ENCODE measurements around the gene ACAN.

ACAN gene

GRCh38 chr15:88833731-88834100 is 30.5 kb downstream of the ACAN start:
- H3K4me3 ChIP-seq (replicated peaks; ENCODE audit: low read depth, low read length), result no peak overlapping the region
- H3K36me3 ChIP-seq (ENCODE audit: control insufficient read depth, insufficient read depth, low read length), result no peaks in the 10 kb centered on the region
- peaks cover 1% of the 10 kb centered on the region; the same call in 1 of the 2 replicates for H3K27me3 ChIP-seq (replicated peaks; ENCODE audit: control insufficient read depth, insufficient read depth, low read length)
- no peak for DNase-seq (ENCODE audit: extremely low read depth, insufficient read length)
- no peak for TF ChIP-seq CTCF (IDR thresholded peaks at IDR 0.05; ENCODE audit: insufficient read depth, low read length, poor library complexity, severe bottlenecking)

GRCh38 chr15:88834211-88834812 is 31.1 kb downstream of the ACAN start:
- Histone ChIP-seq H3K4me3 (replicated peaks; ENCODE audit: low read depth, low read length) (no peak overlapping the region), H3K36me3 (ENCODE audit: control insufficient read depth, insufficient read depth, low read length) (no peaks in the 10 kb centered on the region), H3K27me3 (replicated peaks; ENCODE audit: control insufficient read depth, insufficient read depth, low read length) (peaks cover 1% of the 10 kb centered on the region; the same call in 1 of the 2 replicates)
- DNase-seq (ENCODE audit: extremely low read depth, insufficient read length), result no peak
- peak; percentile 81 for TF ChIP-seq CTCF (IDR thresholded peaks at IDR 0.05; ENCODE audit: insufficient read depth, low read length, poor library complexity, severe bottlenecking)

GRCh38 chr15:88835119-88835518 is 31.9 kb downstream of the ACAN start:
- no peak for DNase-seq (ENCODE audit: extremely low read depth, insufficient read length)
- Histone ChIP-seq H3K36me3 (ENCODE audit: control insufficient read depth, insufficient read depth, low read length) (no peaks in the 10 kb centered on the region), H3K4me3 (replicated peaks; ENCODE audit: low read depth, low read length) (no peak overlapping the region), H3K27me3 (replicated peaks; ENCODE audit: control insufficient read depth, insufficient read depth, low read length) (peaks cover 1% of the 10 kb centered on the region; the same call in 1 of the 2 replicates)
- TF ChIP-seq CTCF (IDR thresholded peaks at IDR 0.05; ENCODE audit: insufficient read depth, low read length, poor library complexity, severe bottlenecking), result no peak

GRCh38 chr15:88835646-88836045 is 32.4 kb downstream of the ACAN start:
- Histone ChIP-seq H3K4me3 (replicated peaks; ENCODE audit: low read depth, low read length) (no peak overlapping the region), H3K27me3 (replicated peaks; ENCODE audit: control insufficient read depth, insufficient read depth, low read length) (peaks cover 1% of the 10 kb centered on the region; the same call in 1 of the 2 replicates), H3K36me3 (ENCODE audit: control insufficient read depth, insufficient read depth, low read length) (no peaks in the 10 kb centered on the region)
- TF ChIP-seq CTCF (IDR thresholded peaks at IDR 0.05; ENCODE audit: insufficient read depth, low read length, poor library complexity, severe bottlenecking), result no peak
- DNase-seq (ENCODE audit: extremely low read depth, insufficient read length), result no peak

GRCh38 chr15:88838667-88839066 is 35.4 kb downstream of the ACAN start:
- Histone ChIP-seq H3K36me3 (ENCODE audit: control insufficient read depth, insufficient read depth, low read length) (no peaks in the 10 kb centered on the region), H3K4me3 (replicated peaks; ENCODE audit: low read depth, low read length) (no peak overlapping the region), H3K27me3 (replicated peaks; ENCODE audit: control insufficient read depth, insufficient read depth, low read length) (peaks cover 1% of the 10 kb centered on the region; the same call in 1 of the 2 replicates)
- no peak for DNase-seq (ENCODE audit: extremely low read depth, insufficient read length)
- TF ChIP-seq CTCF (IDR thresholded peaks at IDR 0.05; ENCODE audit: insufficient read depth, low read length, poor library complexity, severe bottlenecking), result no peak

GRCh38 chr15:88839146-88839545 is 35.9 kb downstream of the ACAN start:
- no peak for TF ChIP-seq CTCF (IDR thresholded peaks at IDR 0.05; ENCODE audit: insufficient read depth, low read length, poor library complexity, severe bottlenecking)
- peaks cover 1% of the 10 kb centered on the region; the same call in 1 of the 2 replicates for H3K27me3 ChIP-seq (replicated peaks; ENCODE audit: control insufficient read depth, insufficient read depth, low read length)
- H3K4me3 ChIP-seq (replicated peaks; ENCODE audit: low read depth, low read length), result no peak overlapping the region
- no peaks in the 10 kb centered on the region for H3K36me3 ChIP-seq (ENCODE audit: control insufficient read depth, insufficient read depth, low read length)
- DNase-seq (ENCODE audit: extremely low read depth, insufficient read length), result no peak

All from GM06990 (cell line).